NCI-H2196 treated with DMSO at 0.1 percent for 48 hours (cell line): ENCODE measurements around the gene RAD17.
A peak's percentile ranks its signal among the peaks of the same experiment; 100 is the strongest.
"Not testable (repeated sequence)": the region's sequence is repeated elsewhere in the genome, so short reads cannot be mapped to it uniquely, and the experiment has no call there.

Experiments
- DNase-seq: peaks from one replicate; lab custom pipeline; 2025; ENCODE audit not compliant: unreplicated experiment; lab: John Stamatoyannopoulos, UW

Gene RAD17

GRCh38 chr5:69372394-69372793, 2.8 kb downstream of the RAD17 start:
- DNase-seq: no peak

GRCh38 chr5:69374911-69375446, 5.4 kb downstream of the RAD17 start:
- DNase-seq: no peak

- no peak for DNase-seq
Measured at GRCh38 chr5:69378376-69378775, 8.8 kb downstream of the RAD17 start.

GRCh38 chr5:69404659-69405330, 35.2 kb downstream of the RAD17 start:
- no peak for DNase-seq

GRCh38 chr5:69414885-69415583, 45.4 kb downstream of the RAD17 start, which contains the start of gene MARVELD2:
Gene MARVELD2 (plus strand): TSS chr5:69415116. CDS start chr5:69419386, 4,270 bp downstream.
- peak; percentile 55 for DNase-seq

- no peak for DNase-seq
Measured at GRCh38 chr5:69415584-69415958, 46.0 kb downstream of the RAD17 start.

- DNase-seq: no peak
Measured at GRCh38 chr5:69416180-69416579, 46.6 kb downstream of the RAD17 start.

- DNase-seq: no peak
Measured at GRCh38 chr5:69416699-69417098, 47.1 kb downstream of the RAD17 start.

GRCh38 chr5:69418554-69418953, 48.9 kb downstream of the RAD17 start:
- DNase-seq: no peak

GRCh38 chr5:69431424-69432303, 62.0 kb downstream of the RAD17 start:
- DNase-seq: no peak

- no peak for DNase-seq
Measured at GRCh38 chr5:69432412-69433206, 63.0 kb downstream of the RAD17 start.

GRCh38 chr5:69435276-69435884, 65.8 kb downstream of the RAD17 start:
- DNase-seq: not testable (repeated sequence)

- no peak for DNase-seq
Measured at GRCh38 chr5:69444127-69444754, 74.6 kb downstream of the RAD17 start.

GRCh38 chr5:69449511-69449910, 79.9 kb downstream of the RAD17 start:
- no peak for DNase-seq

GRCh38 chr5:69450116-69450515, 80.5 kb downstream of the RAD17 start:
- DNase-seq: no peak

- DNase-seq: not testable (repeated sequence)
Measured at GRCh38 chr5:69450527-69450926, 80.9 kb downstream of the RAD17 start.

GRCh38 chr5:69451941-69452647, 82.5 kb downstream of the RAD17 start:
- peak; percentile 4 for DNase-seq

GRCh38 chr5:69453487-69453886, 83.9 kb downstream of the RAD17 start:
- not testable (repeated sequence) for DNase-seq
